Breast epithelium (tissue), 3 donors: ENCODE measurements around the gene VCP.

Experiments
- POLR2A ChIP-seq: fragments of 450-650 bp; IDR thresholded peaks from one replicate; pipeline ENCODE4 v1.6.1; 2016; ENCODE audit warnings: antibody characterized with exemption, mild to moderate bottlenecking, moderate library complexity
- POLR2AphosphoS5 ChIP-seq, 3 donors: sonication (generic); formaldehyde crosslinking; IDR thresholded peaks; one replicate each; pipeline ENCODE4 v1.6.1; 2017; ENCODE audit warnings: antibody characterized with exemption in 3 of 3
- TF ChIP-seq, protein P1 (sequence below), 3 donors: fragments of 450-650 bp; IDR thresholded peaks; one replicate each; pipeline ENCODE4 v1.5.1; 2016 to 2017; ENCODE audit warnings: antibody characterized with exemption in 3 of 3, mild to moderate bottlenecking in 3 of 3, moderate library complexity in 3 of 3

DNA sequence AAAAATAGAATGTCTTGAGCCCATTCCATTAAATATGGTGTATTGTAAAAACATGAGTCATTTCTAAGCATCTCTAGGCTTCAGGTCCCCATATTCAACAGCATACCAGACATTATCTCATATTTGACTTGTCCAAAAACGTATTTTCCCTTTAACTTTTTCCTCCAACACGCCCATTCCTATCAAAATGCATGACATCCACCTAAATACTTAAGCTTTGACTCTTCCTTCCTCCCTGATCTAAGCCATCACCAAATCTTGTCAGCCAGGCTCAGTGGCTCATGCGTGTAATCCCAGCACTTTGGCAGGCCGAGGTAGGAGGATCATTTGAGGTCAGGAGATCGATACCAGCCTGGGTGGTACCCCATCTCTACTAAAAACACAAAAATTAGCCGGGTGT lies 23.9 kb downstream of the VCP start:
- TF ChIP-seq, protein P1, sequence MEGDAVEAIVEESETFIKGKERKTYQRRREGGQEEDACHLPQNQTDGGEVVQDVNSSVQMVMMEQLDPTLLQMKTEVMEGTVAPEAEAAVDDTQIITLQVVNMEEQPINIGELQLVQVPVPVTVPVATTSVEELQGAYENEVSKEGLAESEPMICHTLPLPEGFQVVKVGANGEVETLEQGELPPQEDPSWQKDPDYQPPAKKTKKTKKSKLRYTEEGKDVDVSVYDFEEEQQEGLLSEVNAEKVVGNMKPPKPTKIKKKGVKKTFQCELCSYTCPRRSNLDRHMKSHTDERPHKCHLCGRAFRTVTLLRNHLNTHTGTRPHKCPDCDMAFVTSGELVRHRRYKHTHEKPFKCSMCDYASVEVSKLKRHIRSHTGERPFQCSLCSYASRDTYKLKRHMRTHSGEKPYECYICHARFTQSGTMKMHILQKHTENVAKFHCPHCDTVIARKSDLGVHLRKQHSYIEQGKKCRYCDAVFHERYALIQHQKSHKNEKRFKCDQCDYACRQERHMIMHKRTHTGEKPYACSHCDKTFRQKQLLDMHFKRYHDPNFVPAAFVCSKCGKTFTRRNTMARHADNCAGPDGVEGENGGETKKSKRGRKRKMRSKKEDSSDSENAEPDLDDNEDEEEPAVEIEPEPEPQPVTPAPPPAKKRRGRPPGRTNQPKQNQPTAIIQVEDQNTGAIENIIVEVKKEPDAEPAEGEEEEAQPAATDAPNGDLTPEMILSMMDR (IDR thresholded peaks at IDR 0.05) = no peak
- TF ChIP-seq POLR2AphosphoS5 (IDR thresholded peaks at IDR 0.05) = no peak
- no peak for TF ChIP-seq POLR2A
